Lower leg skin (tissue), 3 donors: ENCODE measurements around the gene BUB1.

Experiments
- CTCF ChIP-seq, 3 donors: fragments of 450-650 bp; IDR thresholded peaks; one replicate each; pipeline ENCODE4 v1.5.1; 2016; ENCODE audit warnings: antibody characterized with exemption in 3 of 3, mild to moderate bottlenecking in 3 of 3, moderate library complexity in 2 of 3
- POLR2A ChIP-seq, 2 donors: fragments of 450-650 bp; IDR thresholded peaks; one replicate each; pipeline ENCODE4 v1.6.1; 2016 to 2017; ENCODE audit warnings: antibody characterized with exemption in 2 of 2, mild to moderate bottlenecking in 1 of 2, moderate library complexity in 1 of 2

GRCh38 chr2:110677530-110678456 lies at the start of gene BUB1:
- TF ChIP-seq CTCF (IDR thresholded peaks at IDR 0.05) (no peak), POLR2A (IDR thresholded peaks at IDR 0.05) (no peak)
